Gastroesophageal sphincter (tissue), 4 donors: ENCODE measurements around the gene ZNF157. TPM values are rescaled to one million over a fixed set of nuclear protein-coding genes. Genes with fewer than 3 reads are reported as not detected.

ENCODE experiments used
- ATAC-seq: fragments of 150-250 bp; one replicate; pipeline ENCODE4 v1.9.1; 2016; ENCODE audit warnings: mild to moderate bottlenecking, moderate library complexity
- H3K27ac ChIP-seq, 4 donors: fragments of 200-600 bp; sonication (generic) in 3 of 4; 1 replicate in 3 of 4; 2 replicates in 1 of 4; pipeline ENCODE4 v1.5.1; 2016 to 2019
- H3K27me3 ChIP-seq: fragments of 200-600 bp; sonication (generic); one replicate; pipeline ENCODE4 v1.5.1; 2019
- H3K36me3 ChIP-seq, 2 donors: fragments of 200-600 bp; sonication (generic); one replicate each; pipeline ENCODE4 v1.5.1; 2019; ENCODE audit warnings: control low read depth in 1 of 2
- H3K4me1 ChIP-seq, 3 donors: fragments of 200-600 bp; sonication (generic); 1 replicate in 2 of 3; 2 replicates in 1 of 3; pipeline ENCODE4 v1.5.1; 2016 to 2019; ENCODE audit warnings: control low read depth in 2 of 3
- H3K4me3 ChIP-seq, 2 donors: fragments of 200-600 bp; sonication (generic); one replicate each; pipeline ENCODE4 v1.5.1; 2019; ENCODE audit warnings: mild to moderate bottlenecking in 1 of 2, moderate library complexity in 1 of 2
- H3K9me3 ChIP-seq, 3 donors: fragments of 200-600 bp; sonication (generic); one replicate each; pipeline ENCODE4 v1.5.1; 2017 to 2019; ENCODE audit warnings: control low read depth in 2 of 3
- EP300 ChIP-seq: sonication (generic); formaldehyde crosslinking; IDR thresholded peaks from one replicate; pipeline ENCODE4 v1.6.1; 2017; ENCODE audit warnings: antibody characterized with exemption, mild to moderate bottlenecking
- POLR2A ChIP-seq, 2 donors: fragments of 450-650 bp; IDR thresholded peaks; one replicate each; pipeline ENCODE4 v1.6.1; 2017; ENCODE audit warnings: antibody characterized with exemption in 2 of 2, mild to moderate bottlenecking in 2 of 2, moderate library complexity in 1 of 2
- POLR2AphosphoS5 ChIP-seq: sonication (generic); formaldehyde crosslinking; IDR thresholded peaks from one replicate; pipeline ENCODE4 v1.6.1; 2017; ENCODE audit warnings: antibody characterized with exemption
- WGBS, 2 donors: methylation state at CpG; one replicate each; pipeline ENCODE4 v1.1.5; 2018; ENCODE audit warnings: low coverage in 1 of 2; 5-methylcytosine and 5-hydroxymethylcytosine counted together
- total RNA-seq, 4 donors: library from RNA; depleted of rRNA; stranded (reverse); fragments of >200 nt; gene quantifications; one replicate each; pipeline ENCODE4 v1.1.0, GENCODE V29; 2016
- TF ChIP-seq, protein P1 (sequence below), 4 experiments: fragments of 200-600 bp in 2 of 4; fragments of 450-650 bp in 2 of 4; sonication (generic) in 1 of 4; IDR thresholded peaks; one replicate each; pipeline ENCODE4 v1.5.1; 2017 to 2019; ENCODE audit warnings: antibody characterized with exemption in 4 of 4, mild to moderate bottlenecking in 2 of 4, moderate library complexity in 2 of 4

ZNF157 gene
- total RNA-seq, 4 donors from 2014 or later: 0.31 TPM; not detected in 3

DNA sequence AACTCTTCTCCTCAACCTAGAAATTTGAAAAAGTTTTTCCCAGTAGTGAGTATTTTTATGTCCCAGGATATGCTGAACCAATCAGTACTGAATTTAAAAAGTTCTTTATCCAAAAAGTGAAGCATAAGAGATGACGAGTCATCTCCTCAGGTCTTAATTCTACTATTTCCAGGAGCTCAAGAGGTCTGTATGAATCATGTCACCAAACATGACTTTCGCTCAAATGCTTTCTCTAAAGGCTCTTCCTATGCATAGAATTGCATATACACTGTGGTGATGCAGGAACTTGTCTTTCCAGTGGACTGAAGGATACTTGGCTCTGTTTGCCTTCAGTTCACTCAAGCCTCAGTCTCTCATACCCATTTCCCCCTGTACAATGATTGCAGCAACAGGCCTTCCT is 76.6 kb downstream of the ZNF157 start:
- TF ChIP-seq POLR2AphosphoS5 (no peak), EP300 (no peak), POLR2A (IDR thresholded peaks at IDR 0.05) (no peak)
- TF ChIP-seq, protein P1, sequence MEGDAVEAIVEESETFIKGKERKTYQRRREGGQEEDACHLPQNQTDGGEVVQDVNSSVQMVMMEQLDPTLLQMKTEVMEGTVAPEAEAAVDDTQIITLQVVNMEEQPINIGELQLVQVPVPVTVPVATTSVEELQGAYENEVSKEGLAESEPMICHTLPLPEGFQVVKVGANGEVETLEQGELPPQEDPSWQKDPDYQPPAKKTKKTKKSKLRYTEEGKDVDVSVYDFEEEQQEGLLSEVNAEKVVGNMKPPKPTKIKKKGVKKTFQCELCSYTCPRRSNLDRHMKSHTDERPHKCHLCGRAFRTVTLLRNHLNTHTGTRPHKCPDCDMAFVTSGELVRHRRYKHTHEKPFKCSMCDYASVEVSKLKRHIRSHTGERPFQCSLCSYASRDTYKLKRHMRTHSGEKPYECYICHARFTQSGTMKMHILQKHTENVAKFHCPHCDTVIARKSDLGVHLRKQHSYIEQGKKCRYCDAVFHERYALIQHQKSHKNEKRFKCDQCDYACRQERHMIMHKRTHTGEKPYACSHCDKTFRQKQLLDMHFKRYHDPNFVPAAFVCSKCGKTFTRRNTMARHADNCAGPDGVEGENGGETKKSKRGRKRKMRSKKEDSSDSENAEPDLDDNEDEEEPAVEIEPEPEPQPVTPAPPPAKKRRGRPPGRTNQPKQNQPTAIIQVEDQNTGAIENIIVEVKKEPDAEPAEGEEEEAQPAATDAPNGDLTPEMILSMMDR (IDR thresholded peaks at IDR 0.05): no peak
- no peak for ATAC-seq
- Histone ChIP-seq H3K4me1 (no peaks in the 10 kb centered on the region), H3K36me3 (peaks cover 0 to 48% of the 10 kb centered on the region in 2 donors), H3K9me3 (peaks cover 0 to 18% (median 0%) of the 10 kb centered on the region in 3 donors), H3K27me3 (no peaks in the 10 kb centered on the region), H3K27ac (no peak overlapping the region), H3K4me3 (no peak overlapping the region)
- 53 to 100% methylated on average over 2 of the region's 2 CpGs for WGBS, 2 donors

DNA sequence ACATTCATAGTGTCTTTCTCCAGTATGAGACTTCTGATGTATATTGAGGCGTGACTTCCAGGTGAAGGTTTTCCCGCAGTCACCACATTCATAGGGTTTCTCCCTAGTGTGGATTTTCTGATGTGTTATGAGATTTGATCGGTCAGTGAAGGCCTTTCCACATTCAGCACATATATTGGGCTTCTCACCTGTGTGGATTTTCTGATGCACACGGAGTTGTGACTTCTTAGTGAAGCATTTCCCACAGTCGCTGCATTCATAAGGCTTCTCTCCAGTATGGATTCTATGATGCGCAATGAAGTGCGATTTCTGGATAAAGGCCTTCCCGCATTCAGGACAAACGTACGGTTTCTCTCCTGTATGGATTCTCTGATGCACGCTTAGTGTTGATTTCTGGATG is 77.2 kb downstream of the ZNF157 start:
- 82 to 100% methylated on average over 3 to 5 of the region's 11 CpGs for WGBS, 2 donors
- ATAC-seq: no peak
- Histone ChIP-seq H3K9me3 (peaks cover 0 to 18% (median 0%) of the 10 kb centered on the region in 3 donors), H3K4me3 (no peak overlapping the region), H3K4me1 (no peaks in the 10 kb centered on the region), H3K36me3 (peaks cover 0 to 54% of the 10 kb centered on the region in 2 donors), H3K27ac (no peak overlapping the region), H3K27me3 (no peaks in the 10 kb centered on the region)
- TF ChIP-seq, protein P1 (IDR thresholded peaks at IDR 0.05): no peak
- TF ChIP-seq EP300 (no peak), POLR2A (IDR thresholded peaks at IDR 0.05) (no peak), POLR2AphosphoS5 (no peak)

DNA sequence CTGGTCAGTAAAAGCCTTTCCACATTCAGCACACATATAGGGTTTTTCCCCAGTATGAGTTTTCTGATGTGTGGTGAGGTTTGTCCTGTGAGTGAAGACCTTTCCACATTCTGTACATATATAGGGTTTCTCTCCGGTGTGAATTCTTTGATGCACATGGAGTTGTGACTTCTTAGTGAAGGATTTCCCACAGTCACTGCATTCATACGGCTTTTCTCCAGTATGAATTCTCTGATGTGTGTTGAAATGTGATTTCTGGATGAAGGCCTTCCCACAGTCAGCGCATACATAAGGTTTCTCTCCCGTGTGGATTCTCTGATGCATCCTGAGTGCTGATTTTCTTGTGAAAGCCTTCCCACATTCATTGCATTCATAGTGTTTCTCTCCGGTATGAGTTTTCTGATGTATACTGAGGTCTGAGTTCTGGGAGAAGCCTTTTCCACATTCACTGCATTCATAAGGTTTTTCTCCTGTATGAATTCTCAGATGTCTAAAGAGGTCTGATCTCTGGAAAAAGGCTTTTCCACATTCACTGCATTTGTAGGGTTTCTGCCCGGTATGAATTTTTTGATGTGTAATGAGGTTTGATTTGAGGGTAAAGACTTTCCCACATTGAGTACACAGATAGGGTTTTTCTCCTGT is 77.9 kb downstream of the ZNF157 start:
- no peaks in the 10 kb centered on the region for H3K4me1 ChIP-seq
- H3K27me3 ChIP-seq: no peaks in the 10 kb centered on the region
- H3K27ac ChIP-seq: no peak overlapping the region
- no peak for TF ChIP-seq EP300
- TF ChIP-seq POLR2AphosphoS5: no peak
- TF ChIP-seq, protein P1 (IDR thresholded peaks at IDR 0.05): no peak
- TF ChIP-seq POLR2A (IDR thresholded peaks at IDR 0.05): no peak
- H3K36me3 ChIP-seq: peaks cover 0 to 60% of the 10 kb centered on the region in 2 donors
- H3K9me3 ChIP-seq: peaks cover 0 to 18% (median 0%) of the 10 kb centered on the region in 3 donors
- no peak overlapping the region for H3K4me3 ChIP-seq
- ATAC-seq: no peak
- WGBS, 2 donors: 90% methylated on average over 5 of the region's 6 CpGs; no CpG with 5 or more reads in 1 of the 2 donors

DNA sequence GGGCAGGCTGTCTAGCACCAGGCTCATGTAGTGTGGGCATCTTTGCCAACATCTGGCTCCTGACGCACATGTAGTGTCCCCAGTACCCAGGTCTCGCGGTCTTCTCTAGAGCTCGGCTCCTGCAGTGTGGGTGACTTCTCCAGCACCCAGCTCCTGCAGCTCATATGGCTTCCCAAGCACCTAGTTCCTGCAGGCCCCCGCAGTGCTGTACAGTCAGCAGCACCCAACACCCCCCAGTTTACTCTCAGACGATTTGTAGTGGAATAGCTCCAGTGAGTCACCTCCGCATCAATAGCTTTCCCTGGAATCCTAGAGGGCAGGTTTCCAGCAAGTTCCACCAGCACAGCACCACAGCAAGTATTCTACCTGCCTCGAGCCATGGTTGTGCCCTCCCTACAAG is 81.7 kb downstream of the ZNF157 start:
- H3K36me3 ChIP-seq: peaks cover 0 to 91% of the 10 kb centered on the region in 2 donors

DNA sequence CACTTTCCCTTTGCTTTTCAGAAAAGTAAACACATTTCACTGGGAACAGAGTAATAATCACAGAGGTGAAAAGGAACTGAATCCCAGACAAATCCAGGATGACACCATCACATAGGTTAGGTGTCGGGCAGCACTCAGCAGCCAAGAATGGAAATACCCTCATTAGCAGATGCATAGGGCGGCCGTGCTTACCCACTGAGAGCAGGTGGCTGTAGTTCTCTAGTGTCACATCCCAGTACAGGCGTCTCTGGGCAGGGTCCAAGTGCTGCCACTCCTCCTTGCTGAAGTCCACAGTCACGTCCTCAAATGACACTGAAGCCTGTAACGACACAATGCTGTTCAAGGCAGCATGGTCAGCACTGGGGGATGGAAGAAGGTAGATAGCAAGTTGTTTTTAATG is 85.7 kb downstream of the ZNF157 start:
- H3K27ac ChIP-seq: no peak overlapping the region
- no peak for ATAC-seq
- peaks cover 0 to 52% of the 10 kb centered on the region in 2 donors for H3K36me3 ChIP-seq
- WGBS, 2 donors: no CpG with 5 or more reads among the region's 6 CpGs
- no peak overlapping the region for H3K4me3 ChIP-seq
- no peaks in the 10 kb centered on the region for H3K9me3 ChIP-seq
- TF ChIP-seq POLR2AphosphoS5: no peak
- TF ChIP-seq EP300: no peak
- TF ChIP-seq, protein P1 (IDR thresholded peaks at IDR 0.05): no peak
- no peak for TF ChIP-seq POLR2A (IDR thresholded peaks at IDR 0.05)
- H3K27me3 ChIP-seq: no peaks in the 10 kb centered on the region
- no peaks in the 10 kb centered on the region for H3K4me1 ChIP-seq

More for the DNA sequence above, 81.7 kb downstream of the ZNF157 start:
- Histone ChIP-seq H3K27ac (no peak overlapping the region), H3K4me3 (no peak overlapping the region), H3K9me3 (peaks cover 0 to 18% (median 0%) of the 10 kb centered on the region in 3 donors), H3K27me3 (no peaks in the 10 kb centered on the region), H3K4me1 (no peaks in the 10 kb centered on the region)
- ATAC-seq: no peak
- TF ChIP-seq, protein P1 (IDR thresholded peaks at IDR 0.05): no peak
- TF ChIP-seq POLR2AphosphoS5: no peak
- 82% methylated on average over 3 of the region's 8 CpGs; no CpG with 5 or more reads in 1 of the 2 donors for WGBS, 2 donors
